Amniotic epithelial cell (primary cell): ENCODE measurements around the gene ITPR1.
"Not testable (repeated sequence)": the region's sequence is repeated elsewhere in the genome, so short reads cannot be mapped to it uniquely, and the experiment has no call there.

Experiments used
- DNase-seq: peaks from one replicate; pipeline ENCODE4 v3.0.0-alpha.2; 2010; ENCODE audit warnings: low read depth

ITPR1 gene

DNA sequence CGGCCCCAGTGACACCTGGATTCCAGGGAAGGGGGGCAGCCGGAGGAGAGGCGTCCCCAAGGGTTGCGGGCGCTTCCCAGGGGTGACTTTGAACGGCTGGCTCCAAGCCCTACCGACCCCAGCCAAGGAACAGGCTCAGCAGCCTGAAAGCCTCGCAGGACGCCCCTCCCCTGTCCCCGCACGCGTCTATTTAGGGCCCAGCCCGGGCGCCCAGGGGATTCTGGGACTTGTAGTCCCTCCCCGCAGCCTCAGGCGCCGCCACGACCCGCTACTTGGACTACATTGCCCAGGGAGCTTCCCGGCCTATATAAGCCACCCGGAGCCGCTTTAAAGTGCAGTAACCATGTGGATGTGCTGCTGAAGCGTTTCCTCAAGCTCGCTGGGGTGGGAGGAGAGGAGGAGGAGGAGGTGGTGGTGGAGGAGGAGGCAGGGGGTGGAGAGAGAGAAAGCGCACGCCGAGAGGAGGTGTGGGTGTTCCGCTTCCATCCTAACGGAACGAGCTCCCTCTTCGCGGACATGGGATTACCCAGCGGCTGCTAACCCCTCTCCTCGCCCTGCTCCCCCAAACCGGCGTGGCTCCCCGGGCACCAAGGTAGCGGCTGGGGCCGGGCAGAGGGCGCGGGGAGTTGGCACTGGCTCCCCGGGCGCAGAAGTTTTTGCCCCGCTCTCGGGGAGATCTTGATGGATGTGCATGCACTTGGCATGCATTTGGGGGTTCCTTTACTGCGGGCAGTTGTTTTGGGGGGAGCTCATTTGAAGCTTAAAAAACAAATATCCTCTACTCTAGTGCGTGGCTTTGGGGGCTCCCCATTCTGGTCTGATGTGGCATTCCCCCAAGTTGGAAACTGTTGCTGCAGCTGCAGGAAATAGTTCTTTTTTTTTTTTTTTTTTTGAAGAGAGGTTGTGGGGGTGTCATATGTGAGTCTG is at the start of gene ITPR1:
ITPR1 (plus strand) TSS at position 335 of the 927 bp plus-strand sequence. CDS start 23,144 bp downstream, outside the sequence.
- peak; percentile 98 for DNase-seq

DNA sequence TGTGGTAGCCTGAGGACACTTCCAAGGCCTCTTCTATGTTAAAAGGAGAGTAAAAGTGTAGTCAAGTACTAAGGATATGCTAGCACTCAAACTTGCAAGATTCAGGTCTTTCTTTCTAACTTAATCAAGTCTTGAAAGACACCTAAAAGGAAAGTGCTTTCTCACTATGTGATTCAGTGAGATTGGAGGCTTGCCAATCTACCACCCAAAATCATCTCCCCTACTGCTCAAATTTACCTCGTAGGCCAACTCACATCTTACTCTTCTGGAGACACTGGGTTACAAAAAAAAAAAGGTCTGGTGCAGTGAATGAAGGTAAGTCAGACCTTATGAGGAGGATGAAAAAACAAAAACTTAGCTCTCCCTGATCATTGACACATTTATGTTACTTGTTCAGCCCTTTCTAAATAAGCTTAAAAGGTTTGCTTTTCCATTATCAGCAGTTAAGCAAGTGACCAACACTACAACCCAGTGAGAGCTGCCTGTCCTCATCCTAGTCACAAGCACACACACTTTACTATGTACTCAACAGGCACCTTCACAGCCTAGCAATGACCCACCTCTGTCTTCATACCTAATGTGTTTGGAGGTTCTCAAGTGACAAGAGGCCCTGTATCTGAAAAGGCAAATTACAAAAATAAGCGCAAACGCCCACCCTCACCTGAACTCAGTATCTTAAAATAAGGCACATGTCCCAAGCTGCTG is 45.7 kb upstream of the ITPR1 start:
- DNase-seq, result no peak

DNA sequence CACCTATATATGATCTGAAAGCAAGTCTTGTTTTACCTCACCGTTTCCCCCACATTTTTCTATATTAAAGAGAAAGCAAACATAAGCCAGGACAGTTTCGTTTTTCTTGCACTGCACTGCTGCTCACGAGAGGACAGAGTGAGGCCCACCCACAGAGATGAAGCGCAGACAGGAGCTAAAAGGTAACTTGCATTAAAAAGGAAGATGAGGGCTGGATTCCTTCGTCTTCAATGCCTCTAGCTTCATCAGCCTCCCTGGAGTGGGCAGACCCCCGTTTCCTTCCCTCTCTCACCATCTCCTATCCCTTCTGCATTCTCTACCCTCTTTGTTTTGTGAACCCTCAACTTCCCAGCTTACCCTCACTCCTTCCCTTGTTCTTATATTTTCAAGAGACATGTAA is 45.0 kb upstream of the ITPR1 start:
- no peak for DNase-seq

DNA sequence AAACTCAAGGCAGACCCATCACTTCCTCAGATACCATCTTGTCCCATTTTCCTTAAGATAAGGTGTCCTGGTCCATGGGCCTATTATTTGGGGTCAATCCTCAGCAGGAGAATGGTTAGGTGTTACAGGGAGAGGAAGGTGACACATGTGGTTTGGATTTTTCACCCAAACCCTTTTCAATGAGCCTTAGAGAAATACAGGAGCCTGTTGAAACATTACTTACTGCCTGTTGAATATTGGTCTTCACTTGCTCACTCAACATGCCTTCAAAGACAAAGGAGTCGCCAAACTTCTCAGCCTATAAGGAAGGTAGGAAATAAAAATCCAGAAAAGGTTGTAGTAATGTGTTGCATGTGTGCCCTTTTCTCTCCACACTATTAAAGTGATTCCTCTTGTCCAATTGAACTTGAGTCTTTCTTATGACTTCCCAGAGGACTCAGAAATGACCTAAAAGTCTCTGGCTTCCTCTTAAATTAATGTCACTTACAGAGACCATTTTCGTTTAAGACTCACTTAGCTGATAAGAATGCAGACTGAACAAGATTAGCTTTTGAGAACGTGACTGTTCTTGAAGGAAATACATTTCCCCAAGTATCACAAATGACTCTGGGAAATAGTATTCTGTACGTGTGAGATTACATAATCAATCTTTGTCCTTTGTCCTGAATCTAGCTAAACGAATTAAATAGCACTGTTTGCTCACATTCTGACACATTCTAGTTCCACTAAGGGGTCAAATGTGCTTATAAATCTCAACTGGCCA is 43.9 kb upstream of the ITPR1 start:
- no peak for DNase-seq

DNA sequence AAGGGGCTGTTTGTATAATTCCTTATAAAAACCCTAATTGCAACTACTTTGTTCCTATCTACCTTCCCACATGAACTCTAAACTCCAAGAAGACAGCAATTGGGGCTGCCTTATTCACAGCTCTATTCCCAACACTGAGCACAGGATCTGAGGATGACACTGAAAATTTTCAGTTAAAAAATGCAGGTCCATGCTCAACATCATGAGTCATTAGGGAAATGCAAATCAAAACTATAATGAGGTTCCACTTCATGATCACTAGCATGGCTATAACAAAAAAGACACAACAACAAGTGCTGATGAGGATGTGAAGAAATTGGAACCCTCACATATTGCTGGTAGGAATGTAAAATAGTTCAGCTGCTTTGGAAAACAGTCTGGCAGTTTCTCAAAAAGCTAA is 39.0 kb upstream of the ITPR1 start:
- DNase-seq, result no peak

DNA sequence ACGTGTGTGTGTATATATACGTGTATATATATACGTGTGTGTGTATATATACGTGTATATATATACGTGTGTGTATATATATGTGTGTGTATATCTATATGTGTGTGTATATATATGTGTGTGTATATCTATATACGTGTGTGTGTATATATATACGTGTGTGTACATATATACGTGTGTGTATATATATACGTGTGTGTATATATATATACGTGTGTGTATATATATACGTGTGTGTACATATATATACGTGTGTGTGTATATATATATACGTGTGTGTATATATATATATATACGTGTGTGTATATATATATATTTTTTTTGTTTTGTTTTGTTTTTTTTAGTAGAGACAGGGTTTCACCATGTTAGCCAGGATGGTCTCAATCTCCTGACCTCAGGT is 36.4 kb upstream of the ITPR1 start:
- DNase-seq, result not testable (repeated sequence)

DNA sequence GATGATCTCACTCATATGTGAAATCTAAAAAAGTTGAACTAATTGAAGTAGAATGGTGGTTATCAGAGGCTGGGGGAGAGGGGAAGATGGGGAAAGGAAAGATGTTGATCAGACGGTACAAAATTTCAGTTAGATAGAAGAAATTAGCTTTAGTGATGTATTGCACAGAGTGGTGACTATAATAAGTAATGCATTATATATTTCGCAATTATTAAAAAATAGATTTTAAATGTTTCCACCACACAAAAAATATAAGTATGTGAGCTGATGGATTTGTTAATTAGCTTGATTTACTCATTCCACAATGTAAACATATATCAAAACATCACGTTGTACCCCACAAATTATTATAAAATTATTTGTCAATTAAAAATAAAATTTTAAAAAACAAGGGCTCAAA is 34.2 kb upstream of the ITPR1 start:
- DNase-seq, result no peak

DNA sequence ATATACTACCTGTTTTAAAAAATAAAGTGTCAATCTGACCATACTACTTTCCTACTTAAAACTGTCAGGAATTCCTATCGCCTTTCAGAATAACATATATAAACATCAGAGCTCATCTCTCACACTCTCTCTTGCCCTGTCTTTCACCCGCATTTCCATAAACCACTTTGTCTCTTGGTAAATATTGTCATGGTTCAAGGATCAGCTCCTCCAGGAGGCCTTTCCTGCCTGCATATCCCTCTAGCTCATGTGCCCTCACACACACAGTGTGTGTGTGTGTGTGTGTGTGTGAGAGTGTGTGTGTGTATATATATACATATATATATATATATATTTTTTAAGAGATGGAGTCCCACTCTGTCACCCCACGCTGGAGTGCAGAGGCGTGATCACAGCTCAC is 32.8 kb upstream of the ITPR1 start:
- no peak for DNase-seq

DNA sequence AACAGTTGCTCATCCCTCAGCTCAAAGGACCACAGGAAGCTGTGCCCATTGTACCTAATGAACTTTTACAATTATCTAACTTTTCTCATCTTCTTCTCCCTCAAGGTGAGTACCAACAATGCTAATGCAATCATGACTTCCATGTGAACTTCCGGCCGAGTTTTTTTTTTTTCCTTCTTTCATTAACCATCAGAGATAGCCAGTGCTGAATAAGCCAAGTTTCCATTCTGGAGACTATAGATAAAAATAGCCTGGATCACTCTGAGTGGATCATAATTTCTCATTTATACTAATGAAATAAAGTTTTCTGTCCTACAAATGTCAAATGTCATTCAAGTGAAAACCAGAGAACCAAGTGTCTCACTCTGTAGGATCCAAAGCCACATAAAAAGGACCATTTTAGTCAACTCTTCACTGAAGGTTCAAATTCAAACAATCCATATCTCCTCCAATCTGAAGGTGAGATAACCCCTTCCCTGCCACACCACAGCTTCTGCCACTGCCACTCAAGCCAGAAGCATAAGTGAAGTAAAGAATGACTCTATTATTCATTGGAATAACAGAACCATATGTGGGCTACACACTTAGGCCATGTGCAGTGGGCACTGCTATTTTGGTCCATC is 31.6 kb upstream of the ITPR1 start:
- DNase-seq, result no peak

DNA sequence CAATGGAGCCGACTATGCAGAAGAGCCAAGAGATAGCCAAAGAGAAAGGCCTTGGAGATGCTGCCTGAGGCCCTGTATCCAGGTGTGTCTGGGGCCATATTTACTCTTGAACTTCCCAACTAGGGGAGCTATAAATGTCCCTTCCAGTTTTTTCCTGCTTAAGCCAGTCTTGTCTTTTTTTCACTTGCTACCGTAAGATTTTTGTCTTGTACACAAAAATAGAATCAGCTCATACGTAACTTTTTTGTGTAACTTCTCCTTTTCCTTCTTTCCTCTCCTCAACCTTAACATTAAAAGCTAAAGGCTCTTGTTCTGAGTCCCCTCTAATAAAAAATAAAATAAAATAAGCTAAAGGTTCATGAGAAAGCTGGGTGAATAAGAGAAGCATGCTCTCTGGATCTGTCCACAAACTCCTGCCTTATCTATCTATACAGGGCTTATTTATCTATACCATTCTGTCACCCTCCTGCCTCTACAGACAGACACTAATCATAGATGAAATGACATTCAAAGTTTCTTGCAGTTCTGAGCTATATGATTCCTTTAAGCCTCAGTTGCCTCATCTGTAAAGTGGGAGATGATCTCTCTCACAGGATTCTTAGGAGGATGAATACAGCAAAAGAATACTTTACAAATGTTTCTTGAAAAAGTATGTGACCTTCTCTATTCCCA is 30.6 kb upstream of the ITPR1 start:
- DNase-seq, result no peak

DNA sequence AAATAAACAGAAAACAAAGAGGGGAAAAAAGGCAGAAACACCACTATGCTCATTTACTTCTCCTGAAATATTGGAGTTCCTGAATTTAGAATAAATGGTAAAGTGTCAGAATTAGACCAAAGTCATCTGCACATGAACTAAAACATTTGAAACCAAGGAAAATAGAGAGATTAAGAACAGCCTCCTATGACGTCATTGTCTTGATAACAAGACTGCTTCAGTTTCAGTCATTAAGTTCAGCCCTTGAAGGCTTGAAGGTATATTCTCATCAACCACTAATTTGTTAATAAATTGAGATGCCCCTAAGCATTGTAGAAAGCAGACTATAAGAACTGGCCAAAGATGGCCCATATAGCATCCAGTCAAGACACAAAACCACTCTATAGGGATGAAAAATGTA is 28.6 kb upstream of the ITPR1 start:
- no peak for DNase-seq

DNA sequence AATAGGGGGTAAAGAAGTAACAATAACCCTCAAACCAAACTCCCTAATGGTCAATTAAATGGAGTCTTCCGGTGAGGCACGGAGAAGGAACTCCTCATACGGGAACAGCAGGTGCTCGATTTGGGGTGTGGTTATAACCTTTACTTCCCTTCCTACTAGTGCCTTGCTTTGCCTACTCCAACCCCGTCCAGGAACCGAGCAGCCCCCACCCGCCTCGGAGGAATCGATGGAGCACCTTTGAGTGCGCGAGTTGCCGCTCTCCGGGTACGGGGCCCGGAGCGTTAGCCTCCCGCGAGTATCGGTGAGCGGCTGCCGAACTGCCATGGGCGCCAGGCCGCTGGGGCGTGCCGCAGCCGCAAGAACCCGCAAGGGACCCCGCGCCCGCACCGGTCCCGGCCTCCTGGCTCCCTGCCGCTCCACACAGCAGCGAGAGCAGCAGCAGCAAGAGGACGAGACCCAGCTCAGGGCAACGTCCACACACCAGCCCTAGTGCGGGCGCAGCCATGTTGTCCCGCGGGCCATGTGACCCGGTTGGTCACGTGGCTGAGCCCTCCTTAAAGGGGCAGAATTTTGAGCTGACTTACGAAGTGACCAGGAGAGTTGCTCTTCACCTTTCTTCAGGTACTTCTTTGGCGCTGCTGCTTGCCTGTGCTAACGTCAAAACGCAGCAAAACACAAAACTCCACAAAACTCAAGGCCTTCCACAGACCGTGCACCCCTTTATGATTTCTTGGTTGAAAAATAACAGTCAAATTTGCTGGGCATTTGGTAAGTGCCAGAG is 26.2 kb upstream of the ITPR1 start, which contains the start of gene SUMF1:
SUMF1 (minus strand) TSS at position 529 of the 781 bp plus-strand sequence; CDS start at position 505, 24 bp downstream.
- DNase-seq, result peak; percentile 64

DNA sequence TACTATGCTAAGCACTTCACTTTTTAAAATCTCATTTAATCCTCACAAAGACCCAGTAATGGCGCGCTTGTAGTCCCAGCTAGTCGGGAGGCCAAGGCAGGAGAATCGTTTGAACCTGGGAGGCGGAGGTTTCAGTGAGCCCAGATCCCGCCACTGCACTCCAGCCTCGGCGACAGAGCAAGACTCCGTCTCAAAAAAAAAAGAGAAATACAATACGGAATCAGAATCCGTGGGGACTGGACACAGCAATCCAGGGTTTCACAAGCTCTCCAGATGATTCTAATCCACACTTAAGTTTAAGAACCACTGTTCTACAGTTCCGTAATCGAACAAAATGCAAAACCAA is 25.7 kb upstream of the ITPR1 start:
- DNase-seq, result no peak

DNA sequence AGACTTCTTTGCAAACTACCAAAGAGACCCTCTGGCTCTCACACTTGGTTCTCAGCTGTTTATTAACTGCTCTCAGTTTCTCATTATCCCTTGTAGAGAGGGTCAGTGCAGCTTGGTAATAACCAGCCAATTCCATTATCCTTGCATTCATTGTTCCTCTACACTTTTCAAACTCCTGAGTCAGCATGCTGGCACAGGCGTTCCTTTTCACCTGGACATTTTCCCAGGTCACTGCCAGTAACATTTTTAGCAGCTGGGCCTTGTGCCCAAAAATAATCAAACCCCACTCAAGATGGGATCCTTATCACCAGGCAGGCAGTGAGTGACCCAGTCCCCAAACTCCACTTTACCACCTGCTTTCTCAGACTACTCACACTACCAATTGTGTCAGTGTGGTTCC is 21.2 kb upstream of the ITPR1 start:
- DNase-seq, result no peak

DNA sequence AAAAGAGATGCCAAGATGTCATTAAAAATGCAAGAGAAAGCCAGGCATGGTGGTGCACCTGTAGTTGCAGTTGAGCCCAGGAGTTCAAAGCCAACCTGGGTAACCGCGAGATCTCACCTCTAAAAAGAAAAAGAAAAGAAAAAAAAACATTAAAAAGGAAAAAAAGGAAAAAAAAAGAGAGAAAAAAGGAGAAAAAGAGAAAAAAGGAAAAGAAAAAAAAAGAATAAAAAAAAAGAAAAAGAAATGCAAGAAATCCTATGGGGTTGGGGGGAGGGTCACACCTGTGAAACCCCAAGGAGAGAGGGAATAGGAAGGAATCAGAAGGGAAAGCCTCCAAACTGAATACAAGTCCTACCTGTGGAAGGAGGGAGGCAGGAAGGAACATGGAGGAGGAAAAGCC is 20.8 kb upstream of the ITPR1 start:
- DNase-seq, result no peak

DNA sequence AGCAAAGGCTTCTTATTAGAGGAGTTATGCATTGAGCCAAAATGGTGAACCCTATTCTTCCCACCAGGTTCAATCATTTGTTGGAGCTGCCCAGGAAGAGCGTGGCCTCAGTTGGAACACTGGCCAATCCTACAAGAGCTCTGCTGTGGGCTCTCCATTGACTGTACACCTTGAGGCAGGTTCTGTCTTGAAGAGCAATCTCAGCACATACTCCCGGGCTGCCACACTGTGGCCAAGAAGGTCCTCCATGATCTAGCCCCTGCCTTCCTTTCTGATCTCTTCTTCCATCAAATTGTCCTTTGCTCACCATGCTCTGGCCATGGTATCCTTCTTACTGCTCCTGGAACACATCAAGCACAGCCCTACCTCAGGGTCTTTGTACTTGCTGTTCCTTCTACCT is 20.4 kb upstream of the ITPR1 start:
- no peak for DNase-seq

DNA sequence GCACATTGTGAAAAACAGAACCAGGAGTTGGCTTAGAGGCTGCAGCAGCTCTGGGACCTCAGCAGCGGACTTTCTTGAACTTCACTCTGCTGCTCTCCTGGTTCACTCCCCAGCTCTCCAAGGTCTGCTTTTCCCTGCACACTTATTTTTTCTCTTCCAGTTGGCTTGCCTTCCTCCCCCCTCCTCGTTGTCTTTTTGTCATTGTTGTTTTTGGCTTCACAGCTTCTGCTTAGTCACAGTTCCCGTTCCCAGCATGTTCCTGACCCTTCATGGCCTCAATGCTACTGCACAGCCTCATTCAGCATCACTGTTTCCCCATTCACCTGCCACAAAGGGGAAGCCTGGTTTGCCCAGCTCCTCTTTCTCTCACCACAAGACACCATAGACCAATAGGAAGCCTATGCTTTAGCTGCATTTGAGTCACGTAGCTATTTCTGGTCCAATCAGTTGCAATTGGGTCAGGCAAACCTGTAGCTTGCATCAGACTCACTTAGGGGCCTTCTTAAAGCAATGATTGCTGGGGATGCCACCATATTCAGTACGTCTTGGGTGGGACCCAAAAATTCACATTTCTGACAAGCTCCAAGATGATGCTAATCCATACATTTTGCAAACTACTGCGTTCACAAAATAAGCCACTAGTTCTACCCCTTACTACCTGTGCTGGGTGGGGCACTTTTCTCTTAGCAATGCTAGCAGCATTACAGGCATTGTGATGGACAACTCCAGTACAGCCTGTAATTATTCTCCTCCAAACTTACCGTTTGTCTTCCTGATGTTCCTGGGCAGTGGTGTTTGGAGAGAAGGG is 18.3 kb upstream of the ITPR1 start:
- DNase-seq, result peak; percentile 20

DNA sequence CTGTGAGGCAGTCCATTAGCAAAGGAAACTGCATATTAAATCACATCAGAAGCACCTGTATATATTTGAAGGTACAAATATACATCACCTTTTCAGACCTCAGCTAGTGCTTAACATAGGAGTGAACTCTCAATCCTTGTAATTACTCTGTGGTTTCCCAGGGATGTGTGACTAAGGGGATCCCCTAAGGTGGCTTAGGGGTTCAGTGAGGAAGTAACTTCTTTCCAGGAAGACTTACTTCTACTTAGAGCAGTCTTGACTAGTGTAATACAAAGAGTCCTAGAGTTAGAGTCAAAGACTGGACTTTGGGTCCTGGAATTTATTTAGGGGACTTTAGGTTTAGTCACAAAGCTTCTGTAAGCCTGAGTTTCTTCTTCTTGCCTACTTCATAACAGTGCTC is 17.3 kb upstream of the ITPR1 start:
- no peak for DNase-seq

DNA sequence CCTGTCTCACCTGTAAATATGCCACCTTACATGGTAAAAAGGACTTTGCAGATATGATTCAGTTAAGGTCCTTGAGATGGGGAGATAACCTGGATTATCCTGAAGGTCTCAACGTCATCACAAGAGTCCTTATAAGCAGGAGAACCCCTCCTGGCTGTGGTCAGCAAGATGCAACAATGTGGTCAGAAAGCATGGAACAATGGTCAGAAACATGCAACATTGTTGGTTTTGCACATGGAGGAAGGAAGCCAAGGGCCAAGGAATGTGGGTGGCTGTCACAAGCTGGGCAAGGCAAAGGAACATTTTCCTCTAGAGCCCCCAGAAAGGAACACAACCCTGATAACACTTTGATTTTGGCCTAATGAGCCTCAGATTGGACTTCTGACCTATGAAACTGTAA is 16.7 kb upstream of the ITPR1 start:
- DNase-seq, result peak; percentile 12

DNA sequence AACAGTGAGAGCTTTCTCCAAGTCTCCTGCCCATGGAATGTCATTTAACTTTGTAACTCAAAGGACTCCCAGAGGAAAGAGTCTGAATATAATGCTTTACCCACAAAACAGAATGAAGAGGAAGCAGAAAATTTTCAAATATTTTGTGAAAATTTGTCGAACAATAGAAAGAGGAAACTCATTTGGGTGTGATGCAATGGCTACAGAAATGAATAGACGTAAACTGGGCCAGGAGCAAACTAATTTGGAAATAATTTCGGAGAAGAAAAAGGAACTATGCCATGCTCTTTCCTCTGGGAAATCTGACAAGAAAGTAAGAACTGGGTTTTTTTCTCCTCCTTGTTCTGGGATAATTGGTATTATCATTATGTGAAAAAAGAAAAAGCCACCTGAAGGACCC is 14.9 kb upstream of the ITPR1 start:
- no peak for DNase-seq
